ENCODE measurements around the gene NPTX1.
A peak's percentile ranks its signal among the peaks of the same experiment; 100 is the strongest.

Gene NPTX1

DNA sequence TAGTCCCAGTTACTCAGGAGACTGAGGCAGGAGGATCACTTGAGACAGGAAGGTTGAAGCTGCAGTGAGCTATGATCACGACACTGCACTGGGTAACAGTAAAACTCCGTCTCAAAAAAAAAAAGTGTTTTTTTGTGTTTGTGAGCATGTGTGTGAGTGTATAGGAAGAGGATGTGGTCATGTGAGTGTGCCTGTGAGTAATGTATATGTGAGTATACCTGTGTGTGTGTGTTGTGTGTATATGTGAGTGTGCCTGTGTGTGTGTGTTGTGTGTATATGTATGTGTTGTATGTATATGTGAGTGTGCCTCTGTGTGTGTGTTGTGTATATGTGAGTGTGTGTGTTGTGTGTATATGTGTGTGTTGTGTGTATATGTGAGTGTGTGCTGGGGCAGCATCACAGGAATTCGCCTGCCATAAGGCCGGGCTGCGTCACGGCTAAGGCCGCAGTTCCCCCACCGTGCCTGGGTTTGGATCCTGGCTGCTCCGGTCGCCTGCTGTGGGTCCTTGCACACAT lies 21.4 kb upstream of the NPTX1 start:
- Histone ChIP-seq H3K9ac (ENCODE audit: low read depth, low read length) (no peak overlapping the region), H3K9me3 (ENCODE audit: control insufficient read depth, insufficient read depth, low read length) (no peaks in the 10 kb centered on the region), H3K36me3 (ENCODE audit: insufficient read depth, low read length) (no peaks in the 10 kb centered on the region), H3K4me1 (ENCODE audit: insufficient read depth, low read length) (peaks cover 7% of the 10 kb centered on the region)

DNA sequence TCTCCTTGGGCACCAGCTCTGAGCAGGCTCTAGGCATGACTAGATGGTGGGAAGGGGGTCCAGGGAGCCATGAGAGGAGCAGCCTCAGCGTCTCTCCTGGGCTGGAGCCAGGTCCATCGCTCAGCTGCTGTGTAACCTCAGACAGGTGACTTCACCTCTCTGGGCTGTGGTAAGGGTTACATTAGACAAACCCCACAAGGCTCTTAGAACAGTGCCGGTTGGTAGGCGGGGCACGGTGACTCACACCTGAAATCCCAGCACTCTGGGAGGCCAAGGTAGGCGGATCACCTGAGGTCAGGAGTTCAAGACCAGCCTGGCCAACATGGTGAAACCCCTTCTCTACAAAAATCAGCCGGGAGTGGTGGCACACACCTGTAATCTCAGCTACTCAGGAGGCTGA lies 18.1 kb upstream of the NPTX1 start:
- Histone ChIP-seq H3K36me3 (ENCODE audit: insufficient read depth, low read length) (no peaks in the 10 kb centered on the region), H3K9me3 (ENCODE audit: control insufficient read depth, insufficient read depth, low read length) (no peaks in the 10 kb centered on the region), H3K4me1 (ENCODE audit: insufficient read depth, low read length) (peaks cover 8% of the 10 kb centered on the region), H3K9ac (ENCODE audit: low read depth, low read length) (no peak overlapping the region)

DNA sequence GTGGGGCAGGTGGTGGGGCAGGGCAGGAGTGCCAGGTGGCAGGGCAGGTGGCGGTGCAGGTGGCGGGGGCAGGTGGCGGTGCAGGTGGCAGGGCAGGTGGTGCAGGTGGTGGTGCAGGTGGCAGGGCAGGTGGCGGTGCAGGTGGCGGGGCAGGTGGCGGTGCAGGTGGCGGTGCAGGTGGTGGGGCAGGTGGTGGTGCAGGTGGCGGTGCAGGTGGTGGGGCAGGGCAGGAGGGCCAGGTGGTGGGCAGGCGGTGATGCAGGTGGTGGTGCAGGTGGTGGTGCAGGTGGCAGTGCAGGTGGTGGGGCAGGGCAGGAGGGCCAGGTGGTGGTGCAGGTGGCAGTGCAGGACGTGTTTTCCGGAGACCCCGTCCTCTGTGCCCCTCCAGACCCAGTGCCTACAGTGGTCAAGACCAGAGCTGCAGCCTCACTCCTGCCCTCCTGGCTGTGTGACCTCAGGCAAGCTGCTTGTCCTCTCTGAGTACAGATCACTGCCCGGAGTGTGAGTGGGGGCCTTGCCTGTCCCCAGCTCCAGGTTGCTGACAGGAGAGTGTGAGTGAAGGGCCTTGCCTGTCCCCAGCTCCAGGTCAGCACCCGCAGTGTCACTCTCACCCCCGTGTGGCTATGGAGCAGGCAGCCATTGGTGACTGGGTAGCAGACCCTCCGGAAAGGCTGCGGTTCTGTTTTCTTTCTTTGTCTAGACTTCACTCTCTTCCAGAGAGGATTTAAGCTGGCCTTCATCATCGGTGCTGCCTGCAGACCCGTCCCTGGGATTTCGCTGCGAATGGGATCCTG lies 16.1 kb upstream of the NPTX1 start:
- Histone ChIP-seq H3K4me1 (ENCODE audit: insufficient read depth, low read length) (peaks cover 8% of the 10 kb centered on the region), H3K9ac (ENCODE audit: low read depth, low read length) (no peak overlapping the region), H3K36me3 (ENCODE audit: insufficient read depth, low read length) (no peaks in the 10 kb centered on the region), H3K9me3 (ENCODE audit: control insufficient read depth, insufficient read depth, low read length) (no peaks in the 10 kb centered on the region)

DNA sequence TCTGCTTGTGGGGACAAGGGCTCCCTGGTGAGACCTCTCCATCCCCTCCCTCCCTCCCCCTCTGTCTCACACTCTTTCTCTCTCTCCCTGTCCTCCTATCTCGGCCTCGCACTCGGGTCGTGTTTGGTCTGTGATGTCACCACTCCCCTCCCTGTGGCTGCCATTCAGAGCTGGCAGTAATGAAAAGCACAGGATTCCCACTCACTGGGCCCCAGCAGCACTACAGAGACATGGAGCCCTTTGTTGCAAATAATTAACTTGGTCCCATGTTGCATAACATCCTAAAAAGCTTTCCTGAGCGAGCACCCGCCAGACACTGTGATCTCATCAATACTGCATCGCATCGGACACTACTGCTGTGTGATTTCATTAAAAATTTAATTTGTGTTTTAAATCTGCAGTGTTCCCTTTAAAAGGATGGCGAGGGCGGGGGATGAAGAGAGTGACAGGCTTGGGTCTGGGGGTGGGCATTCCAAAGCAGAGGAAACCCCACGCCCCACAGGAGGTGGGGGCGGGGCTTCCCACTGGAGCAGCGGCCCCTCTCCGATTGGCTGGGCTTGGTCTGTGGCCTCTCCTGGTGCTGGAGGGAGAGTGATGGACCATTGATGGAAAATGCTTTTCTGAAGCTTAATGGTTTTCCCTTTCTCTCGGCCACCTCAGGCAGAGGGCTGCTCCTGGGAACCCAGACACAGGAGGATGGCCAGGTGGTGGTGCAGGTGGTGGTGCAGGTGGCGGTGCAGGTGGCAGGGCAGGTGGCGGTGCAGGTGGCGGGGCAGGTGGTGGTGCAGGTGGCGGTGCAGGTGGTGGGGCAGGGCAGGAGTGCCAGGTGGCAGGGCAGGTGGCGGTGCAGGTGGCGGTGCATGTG lies 15.3 kb upstream of the NPTX1 start:
- peaks cover 12% of the 10 kb centered on the region for H3K4me1 ChIP-seq (ENCODE audit: insufficient read depth, low read length)
- no peaks in the 10 kb centered on the region for H3K9me3 ChIP-seq (ENCODE audit: control insufficient read depth, insufficient read depth, low read length)
- H3K36me3 ChIP-seq (ENCODE audit: insufficient read depth, low read length), result no peaks in the 10 kb centered on the region
- no peak overlapping the region for H3K9ac ChIP-seq (ENCODE audit: low read depth, low read length)

DNA sequence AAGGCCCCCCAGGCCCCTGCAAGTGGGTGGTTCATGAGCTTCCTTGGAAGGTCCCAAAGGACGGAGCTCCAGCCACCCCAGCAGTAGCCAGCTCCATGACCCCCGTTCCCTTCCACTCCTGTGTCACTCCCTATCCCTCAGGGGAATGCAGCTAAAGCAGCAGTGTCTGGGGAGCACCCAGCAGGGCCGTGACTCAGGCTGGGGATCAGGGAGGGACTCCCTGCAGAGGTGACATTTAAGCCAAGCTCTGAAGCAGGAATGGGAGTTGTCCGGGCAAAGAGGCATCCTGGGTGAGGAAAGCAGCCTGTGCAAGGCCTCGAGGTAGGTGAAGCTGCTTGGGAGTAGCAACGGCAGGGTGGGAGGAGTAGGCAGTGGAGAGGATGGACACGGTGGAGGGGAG lies 11.1 kb upstream of the NPTX1 start:
- no peak overlapping the region for H3K9ac ChIP-seq (ENCODE audit: low read depth, low read length)
- H3K9me3 ChIP-seq (ENCODE audit: control insufficient read depth, insufficient read depth, low read length), result no peaks in the 10 kb centered on the region
- H3K36me3 ChIP-seq (ENCODE audit: insufficient read depth, low read length), result no peaks in the 10 kb centered on the region
- peaks cover 4% of the 10 kb centered on the region; the same call in 1 of the 2 replicates for H3K4me1 ChIP-seq (ENCODE audit: insufficient read depth, low read length)

DNA sequence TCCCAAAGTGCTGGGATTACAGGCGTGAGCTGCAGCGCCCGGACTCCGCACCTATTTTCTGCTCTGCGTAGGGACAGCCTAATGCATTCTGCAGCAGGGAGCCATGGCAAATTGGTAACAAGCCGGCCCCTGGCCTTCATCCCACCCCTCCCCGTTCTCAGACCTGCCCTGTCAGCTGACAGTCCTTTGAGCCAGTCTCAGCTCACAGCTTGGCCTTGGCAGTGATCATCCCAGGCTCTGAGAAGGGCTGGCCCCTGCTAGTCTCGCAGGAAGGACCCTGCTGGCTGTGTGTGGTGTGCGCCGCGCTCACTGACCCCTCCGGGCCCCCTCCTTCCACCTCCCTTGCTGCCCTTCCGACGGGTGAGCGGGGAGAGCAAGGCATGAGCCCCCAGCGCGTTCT lies 10.3 kb upstream of the NPTX1 start:
- Histone ChIP-seq H3K9me3 (ENCODE audit: control insufficient read depth, insufficient read depth, low read length) (no peaks in the 10 kb centered on the region), H3K4me1 (ENCODE audit: insufficient read depth, low read length) (peaks cover 8% of the 10 kb centered on the region), H3K36me3 (ENCODE audit: insufficient read depth, low read length) (no peaks in the 10 kb centered on the region), H3K9ac (ENCODE audit: low read depth, low read length) (no peak overlapping the region)

DNA sequence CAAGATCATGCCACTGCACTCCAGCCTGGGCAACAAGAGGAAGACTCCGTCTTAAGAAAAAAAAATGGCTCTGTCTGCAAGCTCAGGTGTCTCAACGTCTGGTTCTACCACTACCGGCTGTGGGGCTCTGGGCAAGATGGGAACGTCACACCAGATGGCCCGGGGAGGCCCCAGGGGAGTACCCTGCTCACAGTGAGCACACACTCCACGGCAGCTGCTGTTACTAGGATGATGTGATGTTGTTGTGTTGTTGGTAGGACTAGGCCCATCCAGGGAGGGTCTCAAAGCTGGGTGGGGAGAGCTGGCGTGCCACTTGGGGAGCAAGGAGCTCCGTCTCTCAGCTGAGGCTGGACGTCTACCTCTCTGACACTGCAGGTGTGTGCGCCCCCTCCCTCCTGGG lies 9.4 kb upstream of the NPTX1 start:
- Histone ChIP-seq H3K9me3 (ENCODE audit: control insufficient read depth, insufficient read depth, low read length) (no peaks in the 10 kb centered on the region), H3K4me1 (ENCODE audit: insufficient read depth, low read length) (peaks cover 14% of the 10 kb centered on the region), H3K36me3 (ENCODE audit: insufficient read depth, low read length) (no peaks in the 10 kb centered on the region), H3K9ac (ENCODE audit: low read depth, low read length) (no peak overlapping the region)

DNA sequence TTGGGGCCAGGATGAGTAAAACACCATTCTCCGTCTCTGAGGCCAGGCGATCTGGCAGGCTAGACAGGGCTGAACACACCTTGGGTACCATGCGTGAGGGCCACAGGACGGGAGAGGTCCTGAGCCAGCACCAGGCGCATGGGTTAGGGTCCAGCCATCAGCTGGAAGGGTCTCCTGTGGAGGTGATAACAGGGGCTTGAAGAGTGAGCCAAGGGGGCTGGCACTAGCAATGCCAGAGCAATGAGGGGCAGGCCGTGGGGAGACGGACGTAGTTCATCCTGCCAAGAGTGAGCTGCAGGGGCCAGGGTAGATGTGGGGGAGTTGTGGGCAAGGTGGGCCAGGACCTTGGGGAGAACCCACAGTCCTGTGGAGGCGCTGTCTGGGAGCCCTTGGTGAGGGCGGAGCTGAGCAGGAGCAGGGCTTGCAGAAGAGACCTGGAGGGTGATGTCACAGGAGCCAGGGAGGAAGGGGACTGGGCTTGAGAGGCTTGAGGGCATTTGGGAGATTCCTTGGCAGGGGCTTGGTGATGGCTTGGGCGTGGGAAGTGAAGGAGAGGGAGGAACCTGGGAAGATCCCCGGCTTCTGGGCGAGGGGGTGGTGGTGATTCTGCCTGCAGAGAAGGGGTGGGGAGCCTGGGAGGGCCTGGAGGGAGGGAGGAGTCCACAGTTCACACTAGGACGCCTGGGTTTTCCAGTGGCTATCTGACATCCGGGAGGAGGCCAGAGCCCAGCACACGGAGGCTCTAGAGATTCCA lies 6.3 kb upstream of the NPTX1 start:
- no peaks in the 10 kb centered on the region for H3K36me3 ChIP-seq (ENCODE audit: insufficient read depth, low read length)
- no peak overlapping the region for H3K9ac ChIP-seq (ENCODE audit: low read depth, low read length)
- H3K9me3 ChIP-seq (ENCODE audit: control insufficient read depth, insufficient read depth, low read length), result no peaks in the 10 kb centered on the region
- peaks cover 14% of the 10 kb centered on the region for H3K4me1 ChIP-seq (ENCODE audit: insufficient read depth, low read length)

DNA sequence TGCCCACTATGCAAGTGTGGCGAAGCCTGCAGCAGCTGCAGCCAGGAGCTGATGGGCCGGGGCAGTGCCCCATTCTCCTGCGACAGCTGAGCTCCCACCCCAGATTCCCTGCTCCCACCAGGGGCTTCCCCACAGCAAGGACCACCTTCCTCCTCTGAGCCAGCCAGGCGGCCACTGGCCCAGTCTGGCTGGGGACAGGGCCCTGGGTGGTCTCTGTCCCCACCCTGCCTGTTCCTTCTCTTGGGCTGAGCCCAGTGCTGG lies 5.6 kb upstream of the NPTX1 start:
- Histone ChIP-seq H3K4me1 (ENCODE audit: insufficient read depth, low read length) (peaks cover 11% of the 10 kb centered on the region), H3K9me3 (ENCODE audit: control insufficient read depth, insufficient read depth, low read length) (no peaks in the 10 kb centered on the region), H3K36me3 (ENCODE audit: insufficient read depth, low read length) (no peaks in the 10 kb centered on the region), H3K9ac (ENCODE audit: low read depth, low read length) (no peak overlapping the region)

DNA sequence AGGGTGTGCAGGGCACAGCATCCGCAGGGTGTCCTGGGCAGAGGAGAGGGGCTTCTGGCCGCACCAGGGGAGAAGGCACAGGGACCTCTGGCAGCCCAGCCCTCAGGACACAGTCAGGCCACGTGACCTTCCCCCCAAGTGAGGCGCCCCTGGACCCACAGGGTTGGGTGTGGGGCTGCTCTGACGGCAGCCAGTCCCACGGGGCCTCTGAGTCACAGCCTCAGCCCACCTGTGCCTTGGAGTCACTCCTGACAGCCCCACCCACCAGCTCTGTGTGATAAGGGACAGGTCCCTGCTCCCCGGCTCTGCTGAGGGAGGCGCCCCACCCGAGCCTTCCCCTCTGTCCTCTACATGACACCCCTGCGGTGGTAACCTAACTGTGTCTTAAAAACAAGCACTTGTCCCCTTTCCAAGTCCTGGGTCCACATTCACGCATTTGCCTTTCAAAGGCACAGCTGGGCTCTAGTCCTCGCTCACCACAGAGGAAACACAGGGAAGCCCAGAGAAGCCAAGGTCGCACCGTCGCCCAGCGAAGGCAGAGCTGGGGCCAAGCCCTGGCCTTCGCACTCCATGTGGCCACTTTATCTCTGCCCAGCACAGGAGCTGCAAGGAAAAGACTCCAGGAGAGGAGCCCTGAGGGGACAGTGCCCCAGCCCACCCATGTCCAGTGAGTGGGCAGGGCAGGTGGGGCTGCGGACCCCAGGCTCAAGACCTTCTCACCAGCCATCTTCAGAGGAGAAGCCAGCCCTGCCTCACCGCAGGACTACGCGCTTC lies 5.1 kb upstream of the NPTX1 start:
- Histone ChIP-seq H3K9me3 (ENCODE audit: control insufficient read depth, insufficient read depth, low read length) (no peaks in the 10 kb centered on the region), H3K4me1 (ENCODE audit: insufficient read depth, low read length) (peaks cover 10% of the 10 kb centered on the region; the same call in 1 of the 2 replicates), H3K9ac (ENCODE audit: low read depth, low read length) (no peak overlapping the region), H3K36me3 (ENCODE audit: insufficient read depth, low read length) (no peaks in the 10 kb centered on the region)

DNA sequence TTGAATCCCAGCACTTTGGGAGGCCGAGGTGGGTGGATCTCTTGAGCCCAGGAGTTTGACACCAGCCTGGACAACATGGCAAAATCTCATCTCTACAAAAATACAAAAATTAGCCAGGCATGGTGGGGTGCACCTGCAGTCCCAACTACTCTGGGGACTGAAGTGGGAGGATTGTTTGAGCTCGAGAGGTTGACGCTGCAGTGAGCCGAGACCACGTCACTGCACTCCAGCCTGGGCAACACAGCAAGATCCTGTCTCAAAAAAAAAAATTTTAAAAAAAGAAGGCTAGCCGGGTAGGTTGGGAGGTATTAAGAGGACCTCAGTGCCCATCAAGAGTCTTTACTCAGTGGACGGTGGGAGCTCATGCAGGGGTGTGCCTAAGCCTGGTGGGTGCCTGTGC lies 3.8 kb upstream of the NPTX1 start:
- Histone ChIP-seq H3K9me3 (ENCODE audit: control insufficient read depth, insufficient read depth, low read length) (no peaks in the 10 kb centered on the region), H3K9ac (ENCODE audit: low read depth, low read length) (no peak overlapping the region), H3K4me1 (ENCODE audit: insufficient read depth, low read length) (peaks cover 12% of the 10 kb centered on the region; the same call in 1 of the 2 replicates), H3K36me3 (ENCODE audit: insufficient read depth, low read length) (no peaks in the 10 kb centered on the region)

DNA sequence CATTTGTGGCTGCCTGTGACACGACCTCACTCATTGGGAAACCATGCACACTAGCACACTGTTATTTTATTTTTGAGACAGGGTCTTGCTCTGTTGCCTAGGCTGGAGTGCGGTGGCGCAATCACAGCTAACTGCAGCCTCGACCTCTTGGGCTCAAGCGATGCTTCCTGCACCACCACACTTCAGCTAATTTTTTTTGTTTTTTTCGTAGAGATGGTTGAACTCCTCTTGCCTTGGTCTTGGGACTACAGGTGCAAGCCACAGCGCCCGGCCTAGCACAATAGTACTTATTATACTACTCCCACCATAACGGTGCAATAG lies 2.8 kb upstream of the NPTX1 start:
- Histone ChIP-seq H3K9me3 (ENCODE audit: control insufficient read depth, insufficient read depth, low read length) (no peaks in the 10 kb centered on the region), H3K36me3 (ENCODE audit: insufficient read depth, low read length) (no peaks in the 10 kb centered on the region), H3K4me1 (ENCODE audit: insufficient read depth, low read length) (peaks cover 17% of the 10 kb centered on the region; the same call in 1 of the 2 replicates), H3K9ac (ENCODE audit: low read depth, low read length) (no peak overlapping the region)

DNA sequence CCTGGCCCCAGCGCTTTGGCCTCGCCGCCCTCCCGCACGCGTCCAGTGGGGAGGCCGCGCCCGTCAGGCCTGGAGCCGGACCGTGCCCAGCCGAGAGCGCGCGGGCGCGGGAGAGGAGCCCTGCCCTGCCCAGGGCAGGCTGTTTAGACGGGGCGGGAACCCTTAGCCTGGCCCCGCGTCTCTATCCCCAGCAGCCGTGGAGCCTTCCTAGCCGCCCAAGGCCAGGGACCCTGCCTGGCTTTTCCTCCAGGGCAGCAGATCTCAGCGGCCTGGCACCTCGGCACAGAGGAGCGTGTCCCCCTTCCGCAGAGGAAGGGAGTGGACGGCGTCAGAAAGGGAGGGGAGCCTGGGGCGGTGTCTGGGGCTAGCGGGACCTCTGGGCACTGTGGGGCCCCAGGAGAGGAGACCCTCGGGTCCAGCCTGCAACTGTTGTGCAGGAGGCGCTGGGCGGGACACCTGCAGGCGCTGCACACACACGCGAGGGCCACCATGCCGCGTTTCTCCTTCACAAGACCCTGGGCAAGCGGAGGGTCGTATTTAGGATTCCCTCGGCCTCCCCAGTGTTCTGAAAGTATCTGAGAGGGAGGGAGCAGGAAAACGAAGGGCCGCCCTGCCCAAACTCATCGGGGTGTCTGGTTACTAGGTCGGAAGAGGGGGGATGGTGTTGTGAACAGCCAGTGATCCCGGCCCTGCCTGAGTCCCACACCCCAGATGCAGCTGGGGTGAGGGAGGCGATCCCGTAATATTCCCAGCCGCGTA lies 2.3 kb upstream of the NPTX1 start:
- no peaks in the 10 kb centered on the region for H3K9me3 ChIP-seq (ENCODE audit: control insufficient read depth, insufficient read depth, low read length)
- peak overlapping the region; percentile 52; the same call in 1 of the 2 replicates for H3K9ac ChIP-seq (ENCODE audit: low read depth, low read length)
- no peaks in the 10 kb centered on the region for H3K36me3 ChIP-seq (ENCODE audit: insufficient read depth, low read length)
- H3K4me1 ChIP-seq (ENCODE audit: insufficient read depth, low read length), result peaks cover 17% of the 10 kb centered on the region; the same call in 1 of the 2 replicates
